B cell (primary cell): ENCODE measurements around the gene RBM33. TPM values are rescaled to one million over a fixed set of nuclear protein-coding genes. Genes with fewer than 3 reads are reported as not detected.

ENCODE experiments used
- ATAC-seq: fragments of 200-7000 bp; cut with Tn5 transposase; one replicate; pipeline ENCODE4 v1.10.0; 2021; ENCODE audit warnings: low read depth, mild to moderate bottlenecking, moderate number of reproducible peaks, moderate library complexity
- CTCF ChIA-PET: fragments of 350-600 bp; sonication (Branson Sonifier 250); formaldehyde crosslinking; loops from one replicate; lab custom pipeline; 2021; ENCODE audit warnings: antibody characterized with exemption, inconsistent platforms; lab: Charles Lee
- POLR2A ChIA-PET: fragments of 350-600 bp; sonication (Branson Sonifier 250); formaldehyde crosslinking; loops from one replicate; lab custom pipeline; 2021; ENCODE audit warnings: antibody characterized with exemption; lab: Charles Lee
- DNase-seq: peaks from one replicate; pipeline ENCODE4 v3.0.0; 2013
- H2AFZ ChIP-seq: 2 replicates; pipeline ENCODE4 v1.6.1; 2012; ENCODE audit warnings: mild to moderate bottlenecking, low read depth, low read length; ENCODE audit not compliant: insufficient read depth, poor library complexity, severe bottlenecking
- H3K27ac ChIP-seq, 2 donors: 1 replicate in 1 of 2; 2 replicates in 1 of 2; pipeline ENCODE4 v1.5.1; 2012 to 2013; ENCODE audit warnings: low read length in 2 of 2, mild to moderate bottlenecking in 2 of 2, moderate library complexity in 1 of 2
- H3K27me3 ChIP-seq, 4 experiments: fragments of 200-600 bp in 1 of 4; sonication (generic) in 1 of 4; replicated peaks in 1 of 4; 1 replicate in 2 of 4; 2 replicates in 2 of 4; pipeline versions ENCODE4 v1.6.1 to v1.7.0; 2013 to 2016; ENCODE audit warnings: low read length in 3 of 4, mild to moderate bottlenecking in 2 of 4, mixed read lengths in 1 of 4, moderate library complexity in 1 of 4; ENCODE audit not compliant: insufficient read depth in 4 of 4, control insufficient read depth in 3 of 4; ENCODE audit errors: control extremely low read depth in 1 of 4
- H3K36me3 ChIP-seq, 2 experiments: replicated peaks in 1 of 2; 1 replicate in 1 of 2; 2 replicates in 1 of 2; pipeline versions ENCODE4 v1.6.1 to v1.7.1; 2013; ENCODE audit warnings: low read length in 1 of 2; ENCODE audit not compliant: insufficient read depth in 2 of 2, control insufficient read depth in 1 of 2; ENCODE audit errors: control extremely low read depth in 1 of 2, extremely low read depth in 1 of 2
- H3K4me1 ChIP-seq, 2 donors: fragments of 200-600 bp in 1 of 2; sonication (generic) in 1 of 2; 1 replicate in 1 of 2; 2 replicates in 1 of 2; pipeline versions ENCODE4 v1.5.1 to v1.6.1; 2013 to 2017; ENCODE audit warnings: low read length in 2 of 2; ENCODE audit not compliant: control insufficient read depth in 2 of 2, insufficient read depth in 2 of 2
- H3K4me2 ChIP-seq: replicated peaks from 2 replicates; pipeline ENCODE3; 2012; ENCODE audit warnings: mild to moderate bottlenecking, low read depth, low read length; ENCODE audit not compliant: poor library complexity, severe bottlenecking
- H3K4me3 ChIP-seq, 5 experiments: fragments of 200-600 bp in 1 of 5; sonication (generic) in 1 of 5; 1 replicate in 3 of 5; 2 replicates in 2 of 5; pipeline versions ENCODE4 v1.5.1 to v1.7.0; 2011 to 2016; ENCODE audit warnings: low read length in 4 of 5, mild to moderate bottlenecking in 4 of 5, low read depth in 2 of 5, control low read depth in 1 of 5, moderate library complexity in 1 of 5; ENCODE audit not compliant: insufficient read depth in 1 of 5; ENCODE audit errors: control extremely low read depth in 1 of 5, extremely low read depth in 1 of 5
- H3K79me2 ChIP-seq: fragments of 200-600 bp; sonication (generic); one replicate; pipeline ENCODE4 v1.6.0; 2016; ENCODE audit warnings: low read length; ENCODE audit not compliant: control insufficient read depth, insufficient read depth
- H3K9ac ChIP-seq: fragments of 200-600 bp; sonication (generic); 2 replicates; pipeline ENCODE4 v1.6.1; 2017; ENCODE audit warnings: mild to moderate bottlenecking, low read length, moderate library complexity
- H3K9me3 ChIP-seq, 3 donors: one replicate each; pipeline versions ENCODE4 v1.6.1 to v1.7.1; 2013; ENCODE audit warnings: low read length in 2 of 3; ENCODE audit not compliant: control insufficient read depth in 2 of 3, insufficient read depth in 1 of 3; ENCODE audit errors: control extremely low read depth in 1 of 3
- H4K20me1 ChIP-seq: 2 replicates; pipeline ENCODE4 v1.6.0; 2012; ENCODE audit warnings: mild to moderate bottlenecking, low read length; ENCODE audit not compliant: insufficient read depth, control insufficient read depth, poor library complexity, severe bottlenecking
- H3K27ac Mint-ChIP-seq: one replicate; pipeline ENCODE4 v1.8.0; 2021; ENCODE audit warnings: mixed read lengths
- H3K27me3 Mint-ChIP-seq: one replicate; pipeline ENCODE4 v1.8.0; 2021; ENCODE audit warnings: mixed read lengths
- H3K4me1 Mint-ChIP-seq: one replicate; pipeline ENCODE4 v1.8.0; 2021; ENCODE audit warnings: mixed read lengths
- H3K4me3 Mint-ChIP-seq: one replicate; pipeline ENCODE4 v1.8.0; 2021; ENCODE audit warnings: mixed read lengths
- H3K9me3 Mint-ChIP-seq: one replicate; pipeline ENCODE4 v1.8.0; 2022; ENCODE audit warnings: mixed read lengths; ENCODE audit not compliant: insufficient read depth
- EZH2 ChIP-seq: IDR thresholded peaks from 2 replicates; pipeline ENCODE4 v1.6.1; 2012; ENCODE audit warnings: borderline replicate concordance, low read depth, mild to moderate bottlenecking, moderate library complexity, low read length; ENCODE audit not compliant: insufficient read depth, poor library complexity, severe bottlenecking
- WGBS: methylation state at CpG from one replicate; pipeline ENCODE4 v1.1.5; 2013; ENCODE audit warnings: missing lambda C conversion rate; ENCODE audit not compliant: insufficient coverage; 5-methylcytosine and 5-hydroxymethylcytosine counted together
- intact Hi-C: fragments of 100-400 bp; cut with micrococcal nuclease; formaldehyde crosslinking; loops from one replicate; pipeline ENCODE4 v1.10.0; 2022
- polyA plus RNA-seq: library from polyadenylated mRNA; depleted of rRNA; stranded (reverse); fragments of >200 nt; gene quantifications from 2 replicates; pipeline ENCODE4 v1.2.3, GENCODE V29; 2012
- total RNA-seq, 2 donors: library from RNA; stranded (reverse); fragments of 120-200 nt in 1 of 2; gene quantifications; 1 replicate in 1 of 2; 2 replicates in 1 of 2; pipeline versions ENCODE4 v1.2.3 to v1.2.4, GENCODE V29; 2013 to 2022
- TF ChIP-seq, protein P1 (sequence below): fragments of 200-600 bp; IDR thresholded peaks from one replicate; pipeline ENCODE4 v1.8.0; 2022; ENCODE audit warnings: antibody characterized with exemption, mild to moderate bottlenecking

Gene RBM33
- total and polyA plus RNA-seq, 2 donors (not counting 1 experiment from before 2014, with no cell fraction given), result 33.5 to 189 TPM

DNA sequence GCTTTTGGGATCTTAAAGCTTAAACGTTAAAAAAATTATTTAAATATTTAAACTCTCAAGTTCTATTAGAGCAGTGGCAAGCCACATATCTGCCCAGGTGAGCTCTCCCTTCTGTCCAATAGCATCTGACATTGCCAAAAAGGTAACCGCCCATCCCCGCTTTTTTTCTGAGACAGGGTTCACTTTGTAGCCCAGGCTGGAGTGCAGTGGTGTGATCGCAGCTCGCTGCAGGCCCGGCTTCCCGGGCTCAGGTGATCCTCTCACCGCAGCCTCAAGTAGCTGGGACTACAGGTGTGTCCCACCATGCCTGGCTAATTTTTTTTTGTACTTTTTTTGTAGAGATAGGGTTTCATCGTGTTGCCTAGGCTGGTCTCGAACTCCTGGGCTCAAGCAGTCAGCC lies 83.2 kb downstream of the RBM33 start:
- no peaks in the 10 kb centered on the region for H4K20me1 ChIP-seq
- no peak for ATAC-seq

DNA sequence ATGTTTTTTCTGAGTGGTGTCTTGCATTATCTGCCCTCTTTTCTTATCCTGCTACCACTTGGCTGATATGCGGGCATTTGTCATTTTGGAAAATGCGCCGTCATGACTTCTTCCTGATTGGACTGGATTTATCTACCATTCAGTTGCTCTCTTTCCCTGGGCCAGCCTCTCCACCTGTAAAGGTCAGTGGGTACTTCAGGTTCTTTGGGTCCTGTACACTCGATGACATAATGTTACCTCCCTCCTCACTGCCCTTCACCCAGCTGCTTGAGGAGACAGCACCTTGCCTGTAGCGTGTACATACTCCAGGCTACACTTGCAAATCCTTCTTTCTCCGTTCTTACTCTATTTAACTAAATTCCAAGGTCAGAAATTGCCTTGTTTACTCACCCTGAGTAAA lies 83.7 kb downstream of the RBM33 start:
- intact Hi-C loops, result loop anchor here (10.0 kb wide), 1 partner anchor 353 kb away; no protein-coding TSS in a partner anchor
- no peaks in the 10 kb centered on the region for H3K27me3 Mint-ChIP-seq
- no peaks in the 10 kb centered on the region for H3K27me3 ChIP-seq
- no peaks in the 10 kb centered on the region for H3K9me3 Mint-ChIP-seq
- no peaks in the 10 kb centered on the region for H4K20me1 ChIP-seq
- H2AFZ ChIP-seq, result no peak overlapping the region
- H3K9me3 ChIP-seq, result no peaks in the 10 kb centered on the region
- H3K27ac ChIP-seq, result no peak overlapping the region
- DNase-seq (no peak), ATAC-seq (no peak)
- H3K9ac ChIP-seq, result no peak overlapping the region
- H3K4me3 Mint-ChIP-seq, result no peak overlapping the region
- no peak overlapping the region for H3K4me2 ChIP-seq
- peaks cover 83% of the 10 kb centered on the region for H3K4me1 Mint-ChIP-seq
- peaks cover 47 to 59% of the 10 kb centered on the region in 2 donors for H3K4me1 ChIP-seq
- peak overlapping the region; percentile 13 for H3K27ac Mint-ChIP-seq
- POLR2A ChIA-PET, result no interaction called here
- 100% methylated on average over 5 of the region's 6 CpGs for WGBS
- H3K4me3 ChIP-seq, result no peak overlapping the region
- peaks cover 91% of the 10 kb centered on the region for H3K79me2 ChIP-seq
- CTCF ChIA-PET, result interaction anchor here (1.9 kb wide), 1 partner anchor 130 kb away, joined by 8 read pairs; no protein-coding TSS in a partner anchor
- TF ChIP-seq EZH2, result no peak
- TF ChIP-seq, protein P1, sequence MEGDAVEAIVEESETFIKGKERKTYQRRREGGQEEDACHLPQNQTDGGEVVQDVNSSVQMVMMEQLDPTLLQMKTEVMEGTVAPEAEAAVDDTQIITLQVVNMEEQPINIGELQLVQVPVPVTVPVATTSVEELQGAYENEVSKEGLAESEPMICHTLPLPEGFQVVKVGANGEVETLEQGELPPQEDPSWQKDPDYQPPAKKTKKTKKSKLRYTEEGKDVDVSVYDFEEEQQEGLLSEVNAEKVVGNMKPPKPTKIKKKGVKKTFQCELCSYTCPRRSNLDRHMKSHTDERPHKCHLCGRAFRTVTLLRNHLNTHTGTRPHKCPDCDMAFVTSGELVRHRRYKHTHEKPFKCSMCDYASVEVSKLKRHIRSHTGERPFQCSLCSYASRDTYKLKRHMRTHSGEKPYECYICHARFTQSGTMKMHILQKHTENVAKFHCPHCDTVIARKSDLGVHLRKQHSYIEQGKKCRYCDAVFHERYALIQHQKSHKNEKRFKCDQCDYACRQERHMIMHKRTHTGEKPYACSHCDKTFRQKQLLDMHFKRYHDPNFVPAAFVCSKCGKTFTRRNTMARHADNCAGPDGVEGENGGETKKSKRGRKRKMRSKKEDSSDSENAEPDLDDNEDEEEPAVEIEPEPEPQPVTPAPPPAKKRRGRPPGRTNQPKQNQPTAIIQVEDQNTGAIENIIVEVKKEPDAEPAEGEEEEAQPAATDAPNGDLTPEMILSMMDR, result no peak
- H3K36me3 ChIP-seq, result peaks cover 8 to 28% of the 10 kb centered on the region in 2 experiments

More for the DNA sequence above, 83.2 kb downstream of the RBM33 start:
- H3K9ac ChIP-seq, result no peak overlapping the region
- no peaks in the 10 kb centered on the region for H3K9me3 ChIP-seq
- H3K4me1 ChIP-seq, result peaks cover 47 to 59% of the 10 kb centered on the region in 2 donors
- TF ChIP-seq, protein P1, result no peak
- no peak for TF ChIP-seq EZH2
- DNase-seq, result no peak
- no peaks in the 10 kb centered on the region for H3K27me3 Mint-ChIP-seq
- H3K79me2 ChIP-seq, result peaks cover 90% of the 10 kb centered on the region
- no peak overlapping the region for H3K27ac ChIP-seq
- H3K27ac Mint-ChIP-seq, result no peak overlapping the region
- H3K4me2 ChIP-seq, result no peak overlapping the region
- intact Hi-C loops, result loop anchor here (10.0 kb wide), 1 partner anchor 353 kb away; no protein-coding TSS in a partner anchor
- peaks cover 82% of the 10 kb centered on the region for H3K4me1 Mint-ChIP-seq
- ChIA-PET POLR2A (interaction anchor here (0.6 kb wide), 1 partner anchor 31 kb away, joined by 3 read pairs; no protein-coding TSS in a partner anchor), CTCF (interaction anchor here (1.9 kb wide), 1 partner anchor 129 kb away, joined by 8 read pairs; no protein-coding TSS in a partner anchor)
- no peaks in the 10 kb centered on the region for H3K9me3 Mint-ChIP-seq
- H3K36me3 ChIP-seq, result peaks cover 8 to 28% of the 10 kb centered on the region in 2 experiments
- H2AFZ ChIP-seq, result no peak overlapping the region
- no peak overlapping the region for H3K4me3 Mint-ChIP-seq
- no peaks in the 10 kb centered on the region for H3K27me3 ChIP-seq
- WGBS, result 94% methylated on average over 8 of the region's 10 CpGs
- H3K4me3 ChIP-seq, result no peak overlapping the region
